ENCODE measurements around the gene ANLN. TPM values are rescaled to one million over a fixed set of nuclear protein-coding genes. Genes with fewer than 3 reads are reported as not detected.

The ANLN gene
- total and polyA plus RNA-seq, 4 donors, result 0.17 to 27.0 (median 1.3) TPM

DNA sequence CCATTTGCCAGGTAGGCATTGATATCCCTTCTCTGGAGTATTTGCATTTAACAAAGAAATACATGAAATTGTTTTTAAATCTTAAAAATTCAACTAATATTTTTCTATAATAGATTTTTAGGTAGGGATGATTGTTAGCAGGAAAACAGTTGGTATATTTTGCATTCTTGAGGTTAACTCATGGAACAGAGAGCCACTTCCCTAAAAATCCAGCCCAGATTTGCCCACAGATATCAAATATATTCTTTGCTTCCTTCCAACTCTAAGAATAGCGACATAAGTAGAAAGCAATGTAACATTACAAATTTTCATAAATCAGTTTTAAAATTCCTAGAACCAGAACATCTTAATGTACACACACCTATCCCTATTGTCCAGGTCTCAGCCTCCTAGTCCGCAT, 45.0 kb upstream of the ANLN start:
- Histone ChIP-seq H3K27ac (ENCODE audit: low read depth in 1 of 2, low read length in 2 of 2) (no peak overlapping the region), H3K36me3 (ENCODE audit: control insufficient read depth in 4 of 4, insufficient read depth in 3 of 4, low read depth in 1 of 4, low read length in 3 of 4) (no peaks in the 10 kb centered on the region), H3K27me3 (ENCODE audit: control insufficient read depth in 4 of 4, insufficient read depth in 4 of 4, low read length in 3 of 4) (no peaks in the 10 kb centered on the region), H3K4me1 (ENCODE audit: control insufficient read depth in 4 of 4, insufficient read depth in 4 of 4, low read length in 3 of 4) (no peaks in the 10 kb centered on the region), H3K4me3 (ENCODE audit: low read depth in 1 of 3, low read length in 3 of 3) (no peak overlapping the region), H3K9ac (ENCODE audit: low read depth in 1 of 2, low read length in 2 of 2) (no peak overlapping the region), H3K9me3 (ENCODE audit: control insufficient read depth in 4 of 4, low read length in 3 of 4) (no peaks in the 10 kb centered on the region)
- WGBS, result 89% methylated on average over 2 of the region's 2 CpGs
- TF ChIP-seq FOXA2 (IDR thresholded peaks at IDR 0.05), result no peak
- no peak for TF ChIP-seq TAF1 (conservative IDR thresholded peaks at IDR 0.05)
- TF ChIP-seq, protein P1, sequence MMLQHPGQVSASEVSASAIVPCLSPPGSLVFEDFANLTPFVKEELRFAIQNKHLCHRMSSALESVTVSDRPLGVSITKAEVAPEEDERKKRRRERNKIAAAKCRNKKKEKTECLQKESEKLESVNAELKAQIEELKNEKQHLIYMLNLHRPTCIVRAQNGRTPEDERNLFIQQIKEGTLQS (IDR thresholded peaks at IDR 0.05), result no peak
- TF ChIP-seq SP1 (IDR thresholded peaks at IDR 0.05), result no peak
- TF ChIP-seq GABPA (IDR thresholded peaks at IDR 0.05 in 1 of 2, conservative IDR thresholded peaks at IDR 0.05 in 1 of 2), result no peak
- no peak for TF ChIP-seq EGR1 (IDR thresholded peaks at IDR 0.05; ENCODE audit: low read depth in 2 of 2)
- TF ChIP-seq HNF4G (IDR thresholded peaks at IDR 0.05), result no peak
- TF ChIP-seq, protein P2, sequence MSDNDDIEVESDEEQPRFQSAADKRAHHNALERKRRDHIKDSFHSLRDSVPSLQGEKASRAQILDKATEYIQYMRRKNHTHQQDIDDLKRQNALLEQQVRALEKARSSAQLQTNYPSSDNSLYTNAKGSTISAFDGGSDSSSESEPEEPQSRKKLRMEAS (IDR thresholded peaks at IDR 0.05), result no peak
- no peak for TF ChIP-seq RXRA (IDR thresholded peaks at IDR 0.05)
- TF ChIP-seq, protein P3, sequence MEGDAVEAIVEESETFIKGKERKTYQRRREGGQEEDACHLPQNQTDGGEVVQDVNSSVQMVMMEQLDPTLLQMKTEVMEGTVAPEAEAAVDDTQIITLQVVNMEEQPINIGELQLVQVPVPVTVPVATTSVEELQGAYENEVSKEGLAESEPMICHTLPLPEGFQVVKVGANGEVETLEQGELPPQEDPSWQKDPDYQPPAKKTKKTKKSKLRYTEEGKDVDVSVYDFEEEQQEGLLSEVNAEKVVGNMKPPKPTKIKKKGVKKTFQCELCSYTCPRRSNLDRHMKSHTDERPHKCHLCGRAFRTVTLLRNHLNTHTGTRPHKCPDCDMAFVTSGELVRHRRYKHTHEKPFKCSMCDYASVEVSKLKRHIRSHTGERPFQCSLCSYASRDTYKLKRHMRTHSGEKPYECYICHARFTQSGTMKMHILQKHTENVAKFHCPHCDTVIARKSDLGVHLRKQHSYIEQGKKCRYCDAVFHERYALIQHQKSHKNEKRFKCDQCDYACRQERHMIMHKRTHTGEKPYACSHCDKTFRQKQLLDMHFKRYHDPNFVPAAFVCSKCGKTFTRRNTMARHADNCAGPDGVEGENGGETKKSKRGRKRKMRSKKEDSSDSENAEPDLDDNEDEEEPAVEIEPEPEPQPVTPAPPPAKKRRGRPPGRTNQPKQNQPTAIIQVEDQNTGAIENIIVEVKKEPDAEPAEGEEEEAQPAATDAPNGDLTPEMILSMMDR (IDR thresholded peaks at IDR 0.05; ENCODE audit: low read depth, low read length, missing input control), result no peak
- TF ChIP-seq JUND (IDR thresholded peaks at IDR 0.05), result no peak
- TF ChIP-seq, protein P4, sequence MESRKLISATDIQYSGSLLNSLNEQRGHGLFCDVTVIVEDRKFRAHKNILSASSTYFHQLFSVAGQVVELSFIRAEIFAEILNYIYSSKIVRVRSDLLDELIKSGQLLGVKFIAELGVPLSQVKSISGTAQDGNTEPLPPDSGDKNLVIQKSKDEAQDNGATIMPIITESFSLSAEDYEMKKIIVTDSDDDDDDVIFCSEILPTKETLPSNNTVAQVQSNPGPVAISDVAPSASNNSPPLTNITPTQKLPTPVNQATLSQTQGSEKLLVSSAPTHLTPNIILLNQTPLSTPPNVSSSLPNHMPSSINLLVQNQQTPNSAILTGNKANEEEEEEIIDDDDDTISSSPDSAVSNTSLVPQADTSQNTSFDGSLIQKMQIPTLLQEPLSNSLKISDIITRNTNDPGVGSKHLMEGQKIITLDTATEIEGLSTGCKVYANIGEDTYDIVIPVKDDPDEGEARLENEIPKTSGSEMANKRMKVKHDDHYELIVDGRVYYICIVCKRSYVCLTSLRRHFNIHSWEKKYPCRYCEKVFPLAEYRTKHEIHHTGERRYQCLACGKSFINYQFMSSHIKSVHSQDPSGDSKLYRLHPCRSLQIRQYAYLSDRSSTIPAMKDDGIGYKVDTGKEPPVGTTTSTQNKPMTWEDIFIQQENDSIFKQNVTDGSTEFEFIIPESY (IDR thresholded peaks at IDR 0.05), result no peak
- TF ChIP-seq, protein P5, sequence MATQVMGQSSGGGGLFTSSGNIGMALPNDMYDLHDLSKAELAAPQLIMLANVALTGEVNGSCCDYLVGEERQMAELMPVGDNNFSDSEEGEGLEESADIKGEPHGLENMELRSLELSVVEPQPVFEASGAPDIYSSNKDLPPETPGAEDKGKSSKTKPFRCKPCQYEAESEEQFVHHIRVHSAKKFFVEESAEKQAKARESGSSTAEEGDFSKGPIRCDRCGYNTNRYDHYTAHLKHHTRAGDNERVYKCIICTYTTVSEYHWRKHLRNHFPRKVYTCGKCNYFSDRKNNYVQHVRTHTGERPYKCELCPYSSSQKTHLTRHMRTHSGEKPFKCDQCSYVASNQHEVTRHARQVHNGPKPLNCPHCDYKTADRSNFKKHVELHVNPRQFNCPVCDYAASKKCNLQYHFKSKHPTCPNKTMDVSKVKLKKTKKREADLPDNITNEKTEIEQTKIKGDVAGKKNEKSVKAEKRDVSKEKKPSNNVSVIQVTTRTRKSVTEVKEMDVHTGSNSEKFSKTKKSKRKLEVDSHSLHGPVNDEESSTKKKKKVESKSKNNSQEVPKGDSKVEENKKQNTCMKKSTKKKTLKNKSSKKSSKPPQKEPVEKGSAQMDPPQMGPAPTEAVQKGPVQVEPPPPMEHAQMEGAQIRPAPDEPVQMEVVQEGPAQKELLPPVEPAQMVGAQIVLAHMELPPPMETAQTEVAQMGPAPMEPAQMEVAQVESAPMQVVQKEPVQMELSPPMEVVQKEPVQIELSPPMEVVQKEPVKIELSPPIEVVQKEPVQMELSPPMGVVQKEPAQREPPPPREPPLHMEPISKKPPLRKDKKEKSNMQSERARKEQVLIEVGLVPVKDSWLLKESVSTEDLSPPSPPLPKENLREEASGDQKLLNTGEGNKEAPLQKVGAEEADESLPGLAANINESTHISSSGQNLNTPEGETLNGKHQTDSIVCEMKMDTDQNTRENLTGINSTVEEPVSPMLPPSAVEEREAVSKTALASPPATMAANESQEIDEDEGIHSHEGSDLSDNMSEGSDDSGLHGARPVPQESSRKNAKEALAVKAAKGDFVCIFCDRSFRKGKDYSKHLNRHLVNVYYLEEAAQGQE (IDR thresholded peaks at IDR 0.05), result no peak
- TF ChIP-seq HNF4A (conservative IDR thresholded peaks at IDR 0.05), result no peak
- TF ChIP-seq YY1 (IDR thresholded peaks at IDR 0.05), result no peak
- no peak for TF ChIP-seq RAD21 (IDR thresholded peaks at IDR 0.05)
- no peak for DNase-seq (ENCODE audit: low spot score)

Measured in liver (tissue), 9 donors.